Heart right ventricle (tissue), 16 donors: ENCODE results near the gene ARHGEF37. TPM values are rescaled to one million over a fixed set of nuclear protein-coding genes. Genes with fewer than 3 reads are reported as not detected.
A peak's percentile ranks its signal among the peaks of the same experiment; 100 is the strongest.

Experiments used
- ATAC-seq, 8 donors: fragments of 200-7000 bp; cut with Tn5 transposase; one replicate each; pipeline ENCODE4 v1.9.1; 2020; ENCODE audit warnings: mild to moderate bottlenecking in 8 of 8, moderate library complexity in 8 of 8, moderate number of reproducible peaks in 1 of 8
- DNase-seq, 2 donors: peaks; one replicate each; pipeline ENCODE4 v3.0.0-alpha.2; 2020
- H3K27ac ChIP-seq, 10 donors: fragments of 200-600 bp; sonication (generic) in 2 of 10; one replicate each; pipeline versions ENCODE4 v1.5.0 to v1.8.0; 2020 to 2022; ENCODE audit warnings: mild to moderate bottlenecking in 3 of 10
- H3K27me3 ChIP-seq, 7 donors: fragments of 200-600 bp; one replicate each; pipeline ENCODE4 v1.8.0; 2021 to 2022; ENCODE audit warnings: mild to moderate bottlenecking in 2 of 7
- H3K36me3 ChIP-seq, 9 donors: fragments of 200-600 bp; sonication (generic) in 1 of 9; one replicate each; pipeline versions ENCODE4 v1.5.0 to v1.8.0; 2020 to 2022; ENCODE audit warnings: mild to moderate bottlenecking in 2 of 9
- H3K4me1 ChIP-seq, 9 donors: fragments of 200-600 bp; sonication (generic) in 1 of 9; one replicate each; pipeline versions ENCODE4 v1.5.0 to v1.8.0; 2020 to 2022; ENCODE audit warnings: mild to moderate bottlenecking in 4 of 9
- H3K4me3 ChIP-seq, 10 donors: fragments of 200-600 bp; sonication (generic) in 2 of 10; one replicate each; pipeline versions ENCODE4 v1.5.0 to v1.8.0; 2020 to 2022; ENCODE audit warnings: mild to moderate bottlenecking in 7 of 10, moderate library complexity in 2 of 10
- H3K9me3 ChIP-seq, 11 donors: fragments of 200-600 bp in 10 of 11; sonication (generic) in 2 of 11; one replicate each; pipeline versions ENCODE4 v1.5.0 to v1.8.0; 2013 to 2022; ENCODE audit warnings: mild to moderate bottlenecking in 2 of 11, control low read depth in 1 of 11, moderate library complexity in 1 of 11
- WGBS, 2 donors: extraction: QIAGEN DNeasy Blood & Tissue Kit; methylation state at CpG; one replicate each; pipeline ENCODE4 v1.1.7; 2013; ENCODE audit warnings: inconsistent platforms in 1 of 2; 5-methylcytosine and 5-hydroxymethylcytosine counted together
- intact Hi-C, 10 donors: fragments of 100-400 bp; cut with DNase I; formaldehyde crosslinking; loops; one replicate each; pipeline versions ENCODE4 v1.11.1 to v1.14.2; 2022
- polyA plus RNA-seq, 2 donors: library from polyadenylated mRNA; stranded (reverse); fragments of 200-250 nt; gene quantifications; one replicate each; pipeline ENCODE4 v1.2.3, GENCODE V29; 2013
- total RNA-seq, 10 donors: library from RNA; stranded (reverse); fragmentation: NEBNext Ultra II Directional in 3 of 10; extraction: Animal tissue kit (Norgen Biotek cat#: 25700) in 3 of 10; gene quantifications; one replicate each; pipeline versions ENCODE4 v1.2.1 to v1.2.4, GENCODE V29; 2021 to 2023
- TF ChIP-seq, protein P1 (sequence below), 9 donors: fragments of 200-600 bp; sonication (generic) in 2 of 9; IDR thresholded peaks; one replicate each; pipeline versions ENCODE4 v1.5.0 to v1.8.0; 2021 to 2022; ENCODE audit warnings: antibody characterized with exemption in 9 of 9, mild to moderate bottlenecking in 5 of 9, moderate library complexity in 1 of 9
- donor health status: Arrhythmogenic right ventricular cardiomyopathy.
- donor health status: ischemic (EF 13 %, LVEDD 7.1; RV severe dilation, severe dysfunction).
- donor health status: healthy with polysubstance abuse.
- donor health status: DM: no; HTN: yes; CAD: no.
- donor health status: DM: no; HTN: no; CAD: no.
- donor health status: ischemic (EF 25% LVEDD 6.9; RV normal size, moderate dysfunction).
- donor health status: ischemic (EF 25% LVEDD 5.7; RV mildly dilated, moderate dysfunction).
- donor health status: healthy.
- donor health status: DM: yes; HTN: yes; CAD: no.
- donor health status: Ischemic cardiomyopathy.
- donor health status: ischemic (EF 35%, LVEDD 5.7; RV mildly dilated, moderate dysfunction).
- donor health status: nonischemic (EF 11% LVEDD 7.7; RV severe dilation, severe dysfunction).
- donor health status: DM: yes; HTN: yes; CAD: no.
- donor health status: PGD.
- donor health status: ischemic (EF 29% LVEDD 5.4; RV normal size, mild dysfunction).
- donor health status: nonischemic (EF 23%, LVEDD 6.1; RV moderate dilation, normal function).

The ARHGEF37 gene
- total and polyA plus RNA-seq, 12 donors: 4.5 to 31.8 (median 17.1) TPM

DNA sequence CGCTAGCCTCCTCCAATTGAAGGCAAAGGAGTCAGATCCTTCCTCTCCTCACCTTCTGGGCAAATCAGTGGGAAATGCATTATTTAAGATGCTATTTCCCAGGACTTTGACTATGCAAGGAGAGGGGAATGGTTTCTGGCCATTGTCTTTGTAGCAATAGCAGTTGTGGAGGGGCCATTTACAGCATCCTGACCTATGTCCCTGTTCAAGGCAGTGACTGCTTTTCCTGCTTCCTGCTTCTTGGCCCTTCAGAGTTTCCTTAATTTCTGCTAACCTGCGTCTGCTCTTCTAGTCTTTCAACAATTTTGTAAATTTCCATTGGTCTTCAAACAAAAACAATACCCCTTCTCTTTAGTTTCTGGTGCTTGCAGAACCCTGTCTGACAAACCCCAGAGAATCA, 76.0 kb downstream of the ARHGEF37 start:
- Histone ChIP-seq H3K27me3 (no peaks in the 10 kb centered on the region), H3K4me1 (peaks cover 0 to 29% (median 12%) of the 10 kb centered on the region in 9 donors), H3K27ac (peak overlapping the region in 8 of 10 donors; percentile 12 to 91 (median 76)), H3K36me3 (no peaks in the 10 kb centered on the region), H3K9me3 (peaks cover 0 to 7% (median 0%) of the 10 kb centered on the region in 11 donors), H3K4me3 (no peak overlapping the region)
- DNase-seq (no peak), ATAC-seq (no peak)
- intact Hi-C loops: loop anchor here in 8 of 10 donors (5.0 to 10.0 kb wide), 3 partner anchors 75 to 170 kb away; partner anchors contain the start of gene PPARGC1B (in 4 of the 8)
- TF ChIP-seq, protein P1, sequence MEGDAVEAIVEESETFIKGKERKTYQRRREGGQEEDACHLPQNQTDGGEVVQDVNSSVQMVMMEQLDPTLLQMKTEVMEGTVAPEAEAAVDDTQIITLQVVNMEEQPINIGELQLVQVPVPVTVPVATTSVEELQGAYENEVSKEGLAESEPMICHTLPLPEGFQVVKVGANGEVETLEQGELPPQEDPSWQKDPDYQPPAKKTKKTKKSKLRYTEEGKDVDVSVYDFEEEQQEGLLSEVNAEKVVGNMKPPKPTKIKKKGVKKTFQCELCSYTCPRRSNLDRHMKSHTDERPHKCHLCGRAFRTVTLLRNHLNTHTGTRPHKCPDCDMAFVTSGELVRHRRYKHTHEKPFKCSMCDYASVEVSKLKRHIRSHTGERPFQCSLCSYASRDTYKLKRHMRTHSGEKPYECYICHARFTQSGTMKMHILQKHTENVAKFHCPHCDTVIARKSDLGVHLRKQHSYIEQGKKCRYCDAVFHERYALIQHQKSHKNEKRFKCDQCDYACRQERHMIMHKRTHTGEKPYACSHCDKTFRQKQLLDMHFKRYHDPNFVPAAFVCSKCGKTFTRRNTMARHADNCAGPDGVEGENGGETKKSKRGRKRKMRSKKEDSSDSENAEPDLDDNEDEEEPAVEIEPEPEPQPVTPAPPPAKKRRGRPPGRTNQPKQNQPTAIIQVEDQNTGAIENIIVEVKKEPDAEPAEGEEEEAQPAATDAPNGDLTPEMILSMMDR (IDR thresholded peaks at IDR 0.05): no peak
- 83 to 88% methylated on average over 2 of the region's 2 CpGs for WGBS, 2 donors

DNA sequence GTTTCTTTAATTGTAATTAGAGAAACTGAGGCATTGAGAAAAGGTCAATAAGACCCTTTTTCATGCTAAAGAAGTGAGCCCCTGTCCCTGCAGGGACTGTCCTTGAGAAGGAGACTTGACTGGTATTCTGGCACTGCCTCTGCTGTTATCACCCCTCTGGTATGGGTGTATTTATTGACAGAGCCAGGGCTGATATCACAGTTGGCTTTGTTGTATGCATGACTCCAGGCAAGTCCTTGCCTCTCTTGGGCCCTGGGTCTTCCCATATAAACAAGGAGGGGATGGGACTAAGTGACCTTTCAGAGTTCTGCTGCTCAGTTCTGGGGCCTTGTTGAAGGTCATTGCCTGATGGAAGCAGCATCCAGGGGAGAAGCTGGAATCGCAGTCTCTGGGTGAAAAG, 77.0 kb downstream of the ARHGEF37 start:
- H3K27me3 ChIP-seq: no peaks in the 10 kb centered on the region
- H3K9me3 ChIP-seq: peaks cover 0 to 7% (median 0%) of the 10 kb centered on the region in 11 donors
- H3K4me1 ChIP-seq: peaks cover 0 to 29% (median 12%) of the 10 kb centered on the region in 9 donors
- DNase-seq (peak in 1 of 2 donors; percentile 58), ATAC-seq (peak; percentile 80 to 95 (median 89))
- H3K27ac ChIP-seq: peak overlapping the region; percentile 36 to 91 (median 73)
- intact Hi-C loops: loop anchor here in 8 of 10 donors (5.0 to 10.0 kb wide), 3 partner anchors 74 to 169 kb away; partner anchors contain the start of gene PPARGC1B (in 4 of the 8)
- H3K36me3 ChIP-seq: no peaks in the 10 kb centered on the region
- no peak overlapping the region for H3K4me3 ChIP-seq
- TF ChIP-seq, protein P1 (IDR thresholded peaks at IDR 0.05): no peak
- 41 to 64% methylated on average over 1 of the region's 1 CpG for WGBS, 2 donors

DNA sequence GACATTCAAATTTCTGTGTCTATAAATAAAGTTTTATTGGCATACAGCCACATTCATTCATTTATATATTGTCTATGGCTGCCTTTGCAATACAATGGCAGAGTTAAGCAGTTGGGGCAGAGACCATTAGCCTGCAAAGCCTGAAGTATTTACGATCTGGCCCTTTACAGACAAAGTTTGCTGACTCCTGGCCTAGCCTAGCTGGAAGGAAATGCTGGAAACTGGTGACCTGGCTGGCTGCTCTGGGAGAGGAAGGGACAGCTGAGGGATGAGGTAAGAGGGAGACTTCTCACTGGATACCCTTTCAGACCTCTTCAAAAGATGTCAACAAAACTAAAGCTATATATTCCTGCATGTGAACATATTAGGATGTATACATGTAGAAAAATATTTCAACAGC, 82.8 kb downstream of the ARHGEF37 start:
- Histone ChIP-seq H3K36me3 (no peaks in the 10 kb centered on the region), H3K27me3 (no peaks in the 10 kb centered on the region), H3K4me3 (no peak overlapping the region), H3K9me3 (peaks cover 0 to 16% (median 0%) of the 10 kb centered on the region in 11 donors), H3K4me1 (peaks cover 3 to 34% (median 23%) of the 10 kb centered on the region in 9 donors), H3K27ac (no peak overlapping the region)
- no peak for ATAC-seq
- TF ChIP-seq, protein P1 (IDR thresholded peaks at IDR 0.05): no peak
- no peak for DNase-seq
- 45 to 52% methylated on average over 1 of the region's 1 CpG for WGBS, 2 donors
- intact Hi-C loops: no loop called here

DNA sequence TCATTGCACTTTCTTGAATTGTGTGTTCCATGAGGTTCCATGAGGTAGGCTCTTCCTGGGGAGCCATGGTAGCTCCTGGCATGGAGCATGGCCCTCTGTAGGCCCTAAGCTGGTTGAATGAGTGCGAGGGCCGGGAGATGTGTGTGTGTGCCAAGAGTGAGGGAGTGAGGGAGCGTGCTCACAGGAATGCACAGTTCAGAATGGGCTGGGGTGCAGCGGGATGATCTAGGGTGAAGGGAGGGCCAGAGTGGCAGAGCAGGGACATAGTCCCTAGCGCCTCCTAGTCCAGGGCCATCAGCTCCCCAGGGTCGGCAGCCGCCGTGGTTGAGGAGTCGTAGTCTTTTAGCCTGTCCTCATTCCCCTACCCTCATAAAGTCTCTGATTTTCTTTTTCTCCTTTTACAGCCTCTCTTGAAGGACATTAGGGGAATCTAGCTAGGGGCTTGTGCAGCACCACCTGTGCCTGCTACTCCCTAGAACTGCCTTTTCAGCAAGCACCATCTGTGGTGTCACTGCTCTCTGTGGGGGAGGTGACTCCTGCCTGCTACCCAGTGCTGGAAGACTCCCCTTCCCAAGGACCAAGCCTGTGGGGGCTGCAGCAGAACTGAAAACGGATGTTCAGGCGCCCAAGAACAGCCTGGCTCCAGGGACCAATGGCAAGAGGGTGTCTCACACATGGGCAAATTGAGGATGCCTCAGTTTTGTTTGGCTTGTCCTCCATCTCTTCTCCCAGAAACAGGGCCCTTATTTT, 83.5 kb downstream of the ARHGEF37 start:
- Histone ChIP-seq H3K27ac (peak overlapping the region in 2 of 10 donors; percentile 3 to 13), H3K4me3 (no peak overlapping the region), H3K4me1 (peaks cover 3 to 29% (median 19%) of the 10 kb centered on the region in 9 donors), H3K9me3 (peaks cover 0 to 22% (median 0%) of the 10 kb centered on the region in 11 donors), H3K27me3 (no peaks in the 10 kb centered on the region), H3K36me3 (no peaks in the 10 kb centered on the region)
- TF ChIP-seq, protein P1 (IDR thresholded peaks at IDR 0.05): no peak
- no peak for DNase-seq
- intact Hi-C loops: loop anchor here in 2 of 10 donors (5.0 kb wide), 1 partner anchor 162 kb away; no protein-coding TSS in a partner anchor
- ATAC-seq: peak in 4 of 8 donors; percentile 6 to 50 (median 30)
- 76 to 82% methylated on average over 11 of the region's 11 CpGs for WGBS, 2 donors
